Neural cell (in vitro differentiated cells): ENCODE results near the gene METTL1. TPM values are rescaled to one million over a fixed set of nuclear protein-coding genes. Genes with fewer than 3 reads are reported as not detected.

Experiments used
- H2AFZ ChIP-seq: fragments of 200-600, 300-800 bp; sonication (generic), shearing (Covaris generic); 2 replicates; pipeline ENCODE4 v1.6.0; 2014; ENCODE audit warnings: low read depth, mild to moderate bottlenecking, antibody characterized with exemption, low read length, moderate library complexity
- H3F3A ChIP-seq: fragments of 200-600 bp; shearing (Covaris generic); 2 replicates; pipeline ENCODE4 v1.6.1; 2016; ENCODE audit warnings: mild to moderate bottlenecking, moderate library complexity, mixed read lengths, antibody characterized with exemption, low read length; ENCODE audit not compliant: insufficient read depth, poor library complexity, severe bottlenecking
- H3K27ac ChIP-seq: fragments of 200-600, 300-800 bp; sonication (generic), shearing (Covaris generic); 2 replicates; pipeline ENCODE4 v1.5.1; 2014; ENCODE audit warnings: mild to moderate bottlenecking, low read length, moderate library complexity
- H3K27me3 ChIP-seq: fragments of 300-800, 200-600 bp; sonication (generic), shearing (Covaris generic); 2 replicates; pipeline ENCODE4 v1.6.0; 2014; ENCODE audit warnings: mild to moderate bottlenecking, low read depth, low read length, moderate library complexity; ENCODE audit not compliant: insufficient read depth
- H3K36me3 ChIP-seq: fragments of 300-800, 200-600 bp; sonication (generic), shearing (Covaris generic); 2 replicates; pipeline ENCODE4 v1.5.1; 2014; ENCODE audit warnings: mild to moderate bottlenecking, antibody characterized with exemption, low read length, moderate library complexity; ENCODE audit not compliant: insufficient read depth
- H3K4me2 ChIP-seq: fragments of 300-800, 200-600 bp; sonication (generic), shearing (Covaris generic); 2 replicates; pipeline ENCODE4 v1.6.0; 2014; ENCODE audit warnings: mild to moderate bottlenecking, low read length
- H3K4me3 ChIP-seq: fragments of 300-800, 200-600 bp; sonication (generic), shearing (Covaris generic); 2 replicates; pipeline ENCODE4 v1.5.1; 2014; ENCODE audit warnings: mild to moderate bottlenecking, low read length, moderate library complexity
- H3K79me2 ChIP-seq: fragments of 200-600 bp; shearing (Covaris generic); replicated peaks from 2 replicates; pipeline ENCODE4 v1.6.0; 2014; ENCODE audit warnings: mild to moderate bottlenecking, low read length, moderate library complexity; ENCODE audit not compliant: insufficient read depth
- H3K9ac ChIP-seq: fragments of 300-800, 200-600 bp; sonication (generic), shearing (Covaris generic); 2 replicates; pipeline ENCODE4 v1.6.1; 2016; ENCODE audit warnings: mild to moderate bottlenecking, low read length, mixed read lengths
- H3K9me2 ChIP-seq: fragments of 200-600 bp; shearing (Covaris generic); 2 replicates; pipeline ENCODE4 v1.6.1; 2016; ENCODE audit warnings: mild to moderate bottlenecking, low read length, mixed read lengths; ENCODE audit not compliant: insufficient read depth
- H3K9me3 ChIP-seq: fragments of 200-600, 300-800 bp; sonication (generic), shearing (Covaris generic); 2 replicates; pipeline ENCODE4 v1.6.1; 2016; ENCODE audit warnings: mild to moderate bottlenecking, mixed run types, low read length, moderate library complexity, mixed read lengths
- H4K20me1 ChIP-seq: fragments of 200-600 bp; shearing (Covaris generic); 2 replicates; pipeline ENCODE4 v1.6.1; 2016; ENCODE audit warnings: mild to moderate bottlenecking, mixed run types; ENCODE audit not compliant: insufficient read depth
- EP300 ChIP-seq: fragments of 450-650 bp; conservative IDR thresholded peaks from 2 replicates; pipeline ENCODE4 v1.6.1; 2014; ENCODE audit warnings: antibody characterized with exemption, mild to moderate bottlenecking, moderate library complexity; ENCODE audit not compliant: poor library complexity, severe bottlenecking
- EZH2 ChIP-seq: fragments of 200-600, 300-800 bp; shearing (Covaris generic), sonication (generic); IDR thresholded peaks from 2 replicates; pipeline ENCODE4 v1.6.1; 2014; ENCODE audit warnings: antibody characterized with exemption, low read length, borderline replicate concordance, mild to moderate bottlenecking; ENCODE audit not compliant: insufficient read depth, poor library complexity, severe bottlenecking
- MXI1 ChIP-seq: fragments of 450-650 bp; conservative IDR thresholded peaks from 2 replicates; pipeline ENCODE4 v1.6.1; 2014; ENCODE audit warnings: antibody characterized with exemption, mild to moderate bottlenecking; ENCODE audit not compliant: poor library complexity, severe bottlenecking
- POLR2AphosphoS5 ChIP-seq: IDR thresholded peaks from 2 replicates; pipeline ENCODE4 v1.6.1; 2012
- RAD21 ChIP-seq: fragments of 450-650 bp; conservative IDR thresholded peaks from 2 replicates; pipeline ENCODE4 v1.6.1; 2014; ENCODE audit warnings: antibody characterized with exemption, mild to moderate bottlenecking, moderate library complexity
- SMC3 ChIP-seq: fragments of 450-650 bp; conservative IDR thresholded peaks from 2 replicates; pipeline ENCODE4 v1.6.1; 2014; ENCODE audit warnings: antibody characterized with exemption, mild to moderate bottlenecking, moderate library complexity; ENCODE audit not compliant: poor library complexity
- TAF1 ChIP-seq: IDR thresholded peaks from 2 replicates; pipeline ENCODE4 v1.6.1; 2012; ENCODE audit warnings: low read depth
- polyA plus RNA-seq: library from polyadenylated mRNA; depleted of rRNA; stranded (reverse); fragments of >200 nt; gene quantifications from 2 replicates; pipeline ENCODE4 v1.2.3, GENCODE V29; 2014
- TF ChIP-seq, protein P1 (sequence below): fragments of 450-650 bp; IDR thresholded peaks from 2 replicates; pipeline ENCODE4 v1.5.1; 2014; ENCODE audit warnings: antibody characterized with exemption, mild to moderate bottlenecking, moderate library complexity; ENCODE audit not compliant: poor library complexity, severe bottlenecking
- TF ChIP-seq, protein P2 (sequence below): IDR thresholded peaks from 2 replicates; pipeline ENCODE4 v1.6.1; 2012; ENCODE audit warnings: borderline replicate concordance

Gene METTL1
- polyA plus RNA-seq, 1 donor from 2014 or later: 1.9 TPM

DNA sequence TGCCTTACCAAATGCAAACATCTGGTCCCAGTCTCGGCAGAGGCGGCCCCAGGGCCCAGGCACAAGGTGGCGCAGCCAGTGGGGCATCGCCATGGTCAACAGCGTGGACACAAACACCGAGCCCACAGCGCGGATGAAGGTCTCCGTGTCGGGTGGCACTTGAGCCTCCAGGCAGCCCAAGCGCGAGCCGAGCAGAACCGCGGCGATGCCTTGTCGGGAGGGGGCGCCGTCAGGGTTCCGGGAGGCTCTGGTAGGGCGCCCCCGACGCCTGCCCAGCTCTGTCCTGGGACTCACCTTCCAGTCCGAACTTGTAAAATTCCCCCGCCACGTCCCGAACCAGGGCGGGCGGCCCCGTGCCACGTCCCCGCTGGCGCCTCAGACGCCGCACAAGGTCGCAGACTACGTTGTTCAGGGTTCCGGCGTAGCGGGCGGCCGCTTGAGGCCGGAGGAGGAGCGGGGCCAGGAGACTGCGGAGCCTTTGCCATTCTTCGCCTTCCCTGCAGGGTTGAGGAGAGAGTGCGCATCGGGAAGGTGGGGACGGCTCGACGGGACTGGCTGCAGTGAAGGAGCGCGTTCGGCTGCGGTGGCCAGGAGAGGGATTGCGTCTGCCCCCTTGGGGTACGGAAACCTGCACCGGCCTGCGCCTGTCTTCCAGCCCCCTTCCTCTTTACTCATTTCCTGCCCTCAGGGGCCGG lies 6.8 kb downstream of the METTL1 start:
- TF ChIP-seq MXI1: no peak
- no peak for TF ChIP-seq RAD21
- TF ChIP-seq POLR2AphosphoS5: no peak
- TF ChIP-seq, protein P1, sequence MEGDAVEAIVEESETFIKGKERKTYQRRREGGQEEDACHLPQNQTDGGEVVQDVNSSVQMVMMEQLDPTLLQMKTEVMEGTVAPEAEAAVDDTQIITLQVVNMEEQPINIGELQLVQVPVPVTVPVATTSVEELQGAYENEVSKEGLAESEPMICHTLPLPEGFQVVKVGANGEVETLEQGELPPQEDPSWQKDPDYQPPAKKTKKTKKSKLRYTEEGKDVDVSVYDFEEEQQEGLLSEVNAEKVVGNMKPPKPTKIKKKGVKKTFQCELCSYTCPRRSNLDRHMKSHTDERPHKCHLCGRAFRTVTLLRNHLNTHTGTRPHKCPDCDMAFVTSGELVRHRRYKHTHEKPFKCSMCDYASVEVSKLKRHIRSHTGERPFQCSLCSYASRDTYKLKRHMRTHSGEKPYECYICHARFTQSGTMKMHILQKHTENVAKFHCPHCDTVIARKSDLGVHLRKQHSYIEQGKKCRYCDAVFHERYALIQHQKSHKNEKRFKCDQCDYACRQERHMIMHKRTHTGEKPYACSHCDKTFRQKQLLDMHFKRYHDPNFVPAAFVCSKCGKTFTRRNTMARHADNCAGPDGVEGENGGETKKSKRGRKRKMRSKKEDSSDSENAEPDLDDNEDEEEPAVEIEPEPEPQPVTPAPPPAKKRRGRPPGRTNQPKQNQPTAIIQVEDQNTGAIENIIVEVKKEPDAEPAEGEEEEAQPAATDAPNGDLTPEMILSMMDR: peak; percentile 37
- peak; percentile 44 for TF ChIP-seq TAF1
- TF ChIP-seq EP300: no peak
- TF ChIP-seq EZH2: peak; percentile 84
- Histone ChIP-seq H3K27me3 (peaks cover 55% of the 10 kb centered on the region), H3K79me2 (no peaks in the 10 kb centered on the region), H2AFZ (no peak overlapping the region), H3K9me3 (no peaks in the 10 kb centered on the region), H3K4me2 (no peak overlapping the region), H3K9ac (no peak overlapping the region), H3K9me2 (no peaks in the 10 kb centered on the region), H3K4me3 (peak overlapping the region; percentile 47), H3F3A (no peaks in the 10 kb centered on the region), H3K36me3 (no peaks in the 10 kb centered on the region), H3K27ac (no peak overlapping the region), H4K20me1 (no peaks in the 10 kb centered on the region)

DNA sequence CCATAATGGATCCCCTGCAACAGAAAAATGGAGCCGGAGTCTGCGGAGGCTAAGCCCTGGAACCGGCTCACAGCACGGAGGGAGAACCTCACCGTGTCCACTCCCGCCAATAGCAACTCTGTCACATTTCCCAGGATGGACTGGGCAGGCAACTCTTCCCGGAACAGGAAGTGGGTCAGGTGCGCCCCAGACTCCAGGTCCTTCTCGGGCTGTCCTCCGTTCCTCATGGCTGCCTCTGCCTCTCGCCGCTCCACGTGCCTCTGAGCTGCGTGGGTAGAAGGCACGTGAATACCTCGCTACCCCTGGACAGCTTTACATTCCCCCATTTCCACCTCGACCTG lies 7.3 kb downstream of the METTL1 start:
- no peaks in the 10 kb centered on the region for H3K9me3 ChIP-seq
- peak overlapping the region; percentile 47 for H3K4me3 ChIP-seq
- H3K79me2 ChIP-seq: no peaks in the 10 kb centered on the region
- no peak overlapping the region for H3K4me2 ChIP-seq
- TF ChIP-seq MXI1: no peak
- H3K9ac ChIP-seq: no peak overlapping the region
- no peaks in the 10 kb centered on the region for H3K9me2 ChIP-seq
- H3K27me3 ChIP-seq: peaks cover 55% of the 10 kb centered on the region
- H4K20me1 ChIP-seq: no peaks in the 10 kb centered on the region
- no peak overlapping the region for H2AFZ ChIP-seq
- no peaks in the 10 kb centered on the region for H3K36me3 ChIP-seq
- no peak overlapping the region for H3K27ac ChIP-seq
- H3F3A ChIP-seq: no peaks in the 10 kb centered on the region

DNA sequence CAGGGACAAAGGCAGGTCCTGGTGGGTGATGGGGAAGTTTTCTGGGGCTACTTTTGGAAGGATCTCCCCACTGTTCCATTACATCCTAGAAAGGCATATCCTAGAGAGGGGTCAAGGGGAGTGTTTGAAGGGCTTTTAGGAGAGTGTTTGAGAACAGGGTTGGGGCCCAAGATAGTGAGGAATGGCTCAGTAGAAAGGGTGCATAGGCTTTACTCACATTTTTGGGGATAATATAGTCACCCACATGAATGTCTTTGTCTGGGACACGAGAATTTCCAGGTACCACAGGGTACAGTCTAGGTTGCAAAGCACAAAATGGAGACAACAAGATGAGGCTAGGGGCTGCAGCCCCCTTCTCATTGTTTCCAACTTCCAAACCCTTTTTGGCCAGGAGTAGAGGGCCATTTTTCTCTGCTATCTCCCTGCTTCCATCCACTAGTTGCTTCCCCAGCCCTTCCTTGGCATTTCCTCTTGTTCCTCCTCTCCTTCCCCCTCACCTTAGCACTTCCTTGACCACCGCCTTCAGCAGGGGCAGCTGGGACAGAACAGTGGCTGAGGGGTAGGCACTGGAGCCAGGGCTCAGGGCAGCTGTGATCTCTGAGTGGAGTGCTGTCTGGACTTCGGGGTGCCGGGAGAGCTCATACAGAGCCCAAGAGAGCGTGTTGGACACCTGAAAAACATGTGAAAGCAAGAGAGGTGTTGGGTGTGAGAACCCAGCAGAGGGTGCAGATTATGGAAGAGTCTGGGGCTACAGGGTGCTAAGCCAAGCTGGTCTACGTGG lies 7.8 kb downstream of the METTL1 start:
- Histone ChIP-seq H3K4me3 (no peak overlapping the region), H2AFZ (no peak overlapping the region)

More for the DNA sequence above, 7.8 kb downstream of the METTL1 start:
- Histone ChIP-seq H3K9ac (no peak overlapping the region), H3K4me2 (no peak overlapping the region), H3K9me2 (no peaks in the 10 kb centered on the region), H3F3A (no peaks in the 10 kb centered on the region), H3K79me2 (no peaks in the 10 kb centered on the region), H3K27ac (no peak overlapping the region), H3K9me3 (no peaks in the 10 kb centered on the region), H3K27me3 (peaks cover 55% of the 10 kb centered on the region), H3K36me3 (no peaks in the 10 kb centered on the region), H4K20me1 (no peaks in the 10 kb centered on the region)
- TF ChIP-seq TAF1 (no peak), EZH2 (no peak), SMC3 (no peak), POLR2AphosphoS5 (no peak), EP300 (no peak), MXI1 (no peak), RAD21 (no peak)
- TF ChIP-seq, protein P2, sequence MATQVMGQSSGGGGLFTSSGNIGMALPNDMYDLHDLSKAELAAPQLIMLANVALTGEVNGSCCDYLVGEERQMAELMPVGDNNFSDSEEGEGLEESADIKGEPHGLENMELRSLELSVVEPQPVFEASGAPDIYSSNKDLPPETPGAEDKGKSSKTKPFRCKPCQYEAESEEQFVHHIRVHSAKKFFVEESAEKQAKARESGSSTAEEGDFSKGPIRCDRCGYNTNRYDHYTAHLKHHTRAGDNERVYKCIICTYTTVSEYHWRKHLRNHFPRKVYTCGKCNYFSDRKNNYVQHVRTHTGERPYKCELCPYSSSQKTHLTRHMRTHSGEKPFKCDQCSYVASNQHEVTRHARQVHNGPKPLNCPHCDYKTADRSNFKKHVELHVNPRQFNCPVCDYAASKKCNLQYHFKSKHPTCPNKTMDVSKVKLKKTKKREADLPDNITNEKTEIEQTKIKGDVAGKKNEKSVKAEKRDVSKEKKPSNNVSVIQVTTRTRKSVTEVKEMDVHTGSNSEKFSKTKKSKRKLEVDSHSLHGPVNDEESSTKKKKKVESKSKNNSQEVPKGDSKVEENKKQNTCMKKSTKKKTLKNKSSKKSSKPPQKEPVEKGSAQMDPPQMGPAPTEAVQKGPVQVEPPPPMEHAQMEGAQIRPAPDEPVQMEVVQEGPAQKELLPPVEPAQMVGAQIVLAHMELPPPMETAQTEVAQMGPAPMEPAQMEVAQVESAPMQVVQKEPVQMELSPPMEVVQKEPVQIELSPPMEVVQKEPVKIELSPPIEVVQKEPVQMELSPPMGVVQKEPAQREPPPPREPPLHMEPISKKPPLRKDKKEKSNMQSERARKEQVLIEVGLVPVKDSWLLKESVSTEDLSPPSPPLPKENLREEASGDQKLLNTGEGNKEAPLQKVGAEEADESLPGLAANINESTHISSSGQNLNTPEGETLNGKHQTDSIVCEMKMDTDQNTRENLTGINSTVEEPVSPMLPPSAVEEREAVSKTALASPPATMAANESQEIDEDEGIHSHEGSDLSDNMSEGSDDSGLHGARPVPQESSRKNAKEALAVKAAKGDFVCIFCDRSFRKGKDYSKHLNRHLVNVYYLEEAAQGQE: no peak
- TF ChIP-seq, protein P1: no peak
